K562 (cell line): ENCODE measurements around the gene NFIC. TPM values are rescaled to one million over a fixed set of nuclear protein-coding genes. Genes with fewer than 3 reads are reported as not detected.

ENCODE experiments used
- BRD9 ChIP-seq: fragments of 450-650 bp; IDR thresholded peaks from 2 replicates; pipeline ENCODE4 v1.6.1; 2018; ENCODE audit warnings: low read depth; ENCODE audit not compliant: partially characterized antibody
- COPS2 ChIP-seq: fragments of 450-650 bp; conservative IDR thresholded peaks from 2 replicates; pipeline ENCODE4 v1.6.1; 2016; ENCODE audit warnings: mild to moderate bottlenecking, moderate library complexity
- NR3C1 ChIP-seq: sonication (generic); formaldehyde crosslinking; IDR thresholded peaks from 2 replicates; pipeline ENCODE4 v1.8.1; 2022; ENCODE audit warnings: missing genetic modification reagents
- PRMT5 ChIP-seq: sonication (generic); formaldehyde crosslinking; IDR thresholded peaks from 2 replicates; pipeline ENCODE4 v1.5.0; 2020; ENCODE audit warnings: missing genetic modification reagents
- SMAD4 ChIP-seq: fragments of 250-450 bp; sonication (Bioruptor Pico); conservative IDR thresholded peaks from 2 replicates; pipeline ENCODE4 v1.8.0; 2021; ENCODE audit warnings: inconsistent platforms, mild to moderate bottlenecking, moderate library complexity
- SRSF7 ChIP-seq: fragments of 200-400 bp; formaldehyde crosslinking; optimal IDR thresholded peaks from 2 replicates; pipeline ENCODE3; 2017; ENCODE audit warnings: mild to moderate bottlenecking, low read depth, low read length
- polyA plus RNA-seq, 8 experiments: library from polyadenylated mRNA; depleted of rRNA in 4 of 8; stranded (reverse) in 5 of 8; unstranded in 3 of 8; fragments of >200 nt; fragmentation: Nextera tagmentation in 2 of 8; fragmentation: Illumina TruSeq in 1 of 8; extraction: Ambion mirVana in 2 of 8; extraction: Trizol in 1 of 8; gene quantifications; 2 replicates each; pipeline versions ENCODE4 v1.2.1 to v1.2.3, GENCODE V29; 2011 to 2014; ENCODE audit warnings: inconsistent platforms in 1 of 8, missing spikeins in 1 of 8
- total RNA-seq, 7 experiments: library from RNA; depleted of rRNA in 6 of 7; stranded (reverse); fragments of >200 nt in 6 of 7; fragmentation: Illumina TruSeq in 2 of 7; extraction: Trizol in 2 of 7; gene quantifications; 2 replicates each; pipeline versions ENCODE4 v1.2.1 to v1.2.3, GENCODE V29; 2011 to 2021; ENCODE audit warnings: low replicate concordance in 1 of 7
- TF ChIP-seq, protein P1 (sequence below), 2 experiments: fragments of 450-650 bp; formaldehyde crosslinking in 1 of 2; IDR thresholded peaks; 2 replicates each; pipeline versions ENCODE4 v1.4.0 to v1.6.1; 2014 to 2020; ENCODE audit warnings: mild to moderate bottlenecking in 2 of 2, borderline replicate concordance in 1 of 2, low read depth in 1 of 2
- TF ChIP-seq, protein P2 (sequence below): fragments of 450-650 bp; IDR thresholded peaks from 2 replicates; pipeline ENCODE4 v1.6.1; 2018; ENCODE audit not compliant: partially characterized antibody
- TF ChIP-seq, protein P3 (sequence below): fragments of 450-650 bp; IDR thresholded peaks from 2 replicates; pipeline ENCODE4 v1.6.1; 2017; ENCODE audit warnings: antibody characterized with exemption, mild to moderate bottlenecking

The NFIC gene
- total and polyA plus RNA-seq, 9 of the 15 experiments (the other 6 are each of a cell fraction or from before 2014, with no cell fraction given), result 0.71 to 62.1 (median 6.9) TPM

DNA sequence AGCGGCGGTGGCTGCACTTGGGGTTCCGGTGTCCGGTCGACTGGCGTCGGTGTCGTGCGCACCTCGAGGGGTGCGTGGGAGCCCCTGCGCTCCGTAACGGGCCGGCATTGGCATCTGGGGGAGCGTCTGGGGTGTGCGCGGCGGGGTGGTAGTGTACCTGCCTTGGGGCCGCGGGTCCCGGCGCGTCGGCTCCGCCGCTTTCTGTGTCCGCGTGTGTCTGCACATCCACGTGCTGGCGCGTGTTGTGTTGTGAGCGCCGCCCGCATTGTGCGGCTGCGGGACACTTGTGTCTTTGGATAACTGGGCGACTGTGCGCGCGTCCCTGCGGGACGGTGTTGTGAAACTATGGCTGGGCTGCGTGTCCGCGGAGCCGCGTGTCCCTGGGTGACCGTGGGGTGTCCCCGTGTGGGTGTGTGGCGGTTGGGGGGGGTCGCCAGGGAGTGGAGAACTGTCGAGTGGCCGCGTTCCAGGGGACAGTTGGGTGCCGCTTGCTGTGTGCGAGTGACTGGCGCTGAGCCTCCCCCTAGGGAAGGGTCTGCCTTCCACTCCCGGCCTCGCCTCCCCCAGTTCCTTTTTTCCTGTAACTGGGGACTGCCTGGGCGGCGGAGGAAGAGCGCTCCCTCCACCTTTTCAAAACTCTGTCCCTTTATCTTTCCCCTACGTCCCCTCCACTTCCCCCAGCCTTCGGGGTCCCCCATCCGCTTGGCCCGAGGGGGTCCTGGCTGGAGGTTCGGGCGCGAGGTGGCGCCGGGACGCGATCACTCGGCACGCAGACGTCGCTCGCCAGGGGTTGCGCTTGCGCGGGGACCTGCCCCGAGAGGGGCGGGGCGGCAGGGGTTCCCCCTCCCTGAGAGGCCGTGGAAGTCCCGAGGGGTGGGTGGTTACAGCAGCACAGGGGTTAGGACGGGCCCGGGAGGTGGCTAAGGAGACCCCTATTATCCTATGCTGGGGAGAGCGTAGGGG, 5.7 kb upstream of the NFIC start (continued):
- TF ChIP-seq, protein P1, sequence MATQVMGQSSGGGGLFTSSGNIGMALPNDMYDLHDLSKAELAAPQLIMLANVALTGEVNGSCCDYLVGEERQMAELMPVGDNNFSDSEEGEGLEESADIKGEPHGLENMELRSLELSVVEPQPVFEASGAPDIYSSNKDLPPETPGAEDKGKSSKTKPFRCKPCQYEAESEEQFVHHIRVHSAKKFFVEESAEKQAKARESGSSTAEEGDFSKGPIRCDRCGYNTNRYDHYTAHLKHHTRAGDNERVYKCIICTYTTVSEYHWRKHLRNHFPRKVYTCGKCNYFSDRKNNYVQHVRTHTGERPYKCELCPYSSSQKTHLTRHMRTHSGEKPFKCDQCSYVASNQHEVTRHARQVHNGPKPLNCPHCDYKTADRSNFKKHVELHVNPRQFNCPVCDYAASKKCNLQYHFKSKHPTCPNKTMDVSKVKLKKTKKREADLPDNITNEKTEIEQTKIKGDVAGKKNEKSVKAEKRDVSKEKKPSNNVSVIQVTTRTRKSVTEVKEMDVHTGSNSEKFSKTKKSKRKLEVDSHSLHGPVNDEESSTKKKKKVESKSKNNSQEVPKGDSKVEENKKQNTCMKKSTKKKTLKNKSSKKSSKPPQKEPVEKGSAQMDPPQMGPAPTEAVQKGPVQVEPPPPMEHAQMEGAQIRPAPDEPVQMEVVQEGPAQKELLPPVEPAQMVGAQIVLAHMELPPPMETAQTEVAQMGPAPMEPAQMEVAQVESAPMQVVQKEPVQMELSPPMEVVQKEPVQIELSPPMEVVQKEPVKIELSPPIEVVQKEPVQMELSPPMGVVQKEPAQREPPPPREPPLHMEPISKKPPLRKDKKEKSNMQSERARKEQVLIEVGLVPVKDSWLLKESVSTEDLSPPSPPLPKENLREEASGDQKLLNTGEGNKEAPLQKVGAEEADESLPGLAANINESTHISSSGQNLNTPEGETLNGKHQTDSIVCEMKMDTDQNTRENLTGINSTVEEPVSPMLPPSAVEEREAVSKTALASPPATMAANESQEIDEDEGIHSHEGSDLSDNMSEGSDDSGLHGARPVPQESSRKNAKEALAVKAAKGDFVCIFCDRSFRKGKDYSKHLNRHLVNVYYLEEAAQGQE (IDR thresholded peaks at IDR 0.05; ENCODE audit: borderline replicate concordance), result 0 out of 2 replicates have a peak, but pooled peaks have one; percentile 12
- TF ChIP-seq, protein P1 (CRISPR knock-in tag; IDR thresholded peaks at IDR 0.05; ENCODE audit: low read depth), result no peak
- TF ChIP-seq SMAD4 (CRISPR knock-in tag) (peak; percentile 74), PRMT5 (no peak), NR3C1 (CRISPR knock-in tag) (peak; percentile 70), SRSF7 (no peak), BRD9 (no peak), COPS2 (no peak)
- TF ChIP-seq, protein P2, sequence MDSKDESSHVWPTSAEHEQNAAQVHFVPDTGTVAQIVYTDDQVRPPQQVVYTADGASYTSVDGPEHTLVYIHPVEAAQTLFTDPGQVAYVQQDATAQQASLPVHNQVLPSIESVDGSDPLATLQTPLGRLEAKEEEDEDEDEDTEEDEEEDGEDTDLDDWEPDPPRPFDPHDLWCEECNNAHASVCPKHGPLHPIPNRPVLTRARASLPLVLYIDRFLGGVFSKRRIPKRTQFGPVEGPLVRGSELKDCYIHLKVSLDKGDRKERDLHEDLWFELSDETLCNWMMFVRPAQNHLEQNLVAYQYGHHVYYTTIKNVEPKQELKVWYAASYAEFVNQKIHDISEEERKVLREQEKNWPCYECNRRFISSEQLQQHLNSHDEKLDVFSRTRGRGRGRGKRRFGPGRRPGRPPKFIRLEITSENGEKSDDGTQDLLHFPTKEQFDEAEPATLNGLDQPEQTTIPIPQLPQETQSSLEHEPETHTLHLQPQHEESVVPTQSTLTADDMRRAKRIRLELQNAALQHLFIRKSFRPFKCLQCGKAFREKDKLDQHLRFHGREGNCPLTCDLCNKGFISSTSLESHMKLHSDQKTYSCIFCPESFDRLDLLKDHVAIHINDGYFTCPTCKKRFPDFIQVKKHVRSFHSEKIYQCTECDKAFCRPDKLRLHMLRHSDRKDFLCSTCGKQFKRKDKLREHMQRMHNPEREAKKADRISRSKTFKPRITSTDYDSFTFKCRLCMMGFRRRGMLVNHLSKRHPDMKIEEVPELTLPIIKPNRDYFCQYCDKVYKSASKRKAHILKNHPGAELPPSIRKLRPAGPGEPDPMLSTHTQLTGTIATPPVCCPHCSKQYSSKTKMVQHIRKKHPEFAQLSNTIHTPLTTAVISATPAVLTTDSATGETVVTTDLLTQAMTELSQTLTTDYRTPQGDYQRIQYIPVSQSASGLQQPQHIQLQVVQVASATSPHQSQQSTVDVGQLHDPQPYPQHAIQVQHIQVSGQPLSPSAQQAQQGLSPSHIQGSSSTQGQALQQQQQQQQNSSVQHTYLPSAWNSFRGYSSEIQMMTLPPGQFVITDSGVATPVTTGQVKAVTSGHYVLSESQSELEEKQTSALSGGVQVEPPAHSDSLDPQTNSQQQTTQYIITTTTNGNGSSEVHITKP, result no peak
- TF ChIP-seq, protein P3, sequence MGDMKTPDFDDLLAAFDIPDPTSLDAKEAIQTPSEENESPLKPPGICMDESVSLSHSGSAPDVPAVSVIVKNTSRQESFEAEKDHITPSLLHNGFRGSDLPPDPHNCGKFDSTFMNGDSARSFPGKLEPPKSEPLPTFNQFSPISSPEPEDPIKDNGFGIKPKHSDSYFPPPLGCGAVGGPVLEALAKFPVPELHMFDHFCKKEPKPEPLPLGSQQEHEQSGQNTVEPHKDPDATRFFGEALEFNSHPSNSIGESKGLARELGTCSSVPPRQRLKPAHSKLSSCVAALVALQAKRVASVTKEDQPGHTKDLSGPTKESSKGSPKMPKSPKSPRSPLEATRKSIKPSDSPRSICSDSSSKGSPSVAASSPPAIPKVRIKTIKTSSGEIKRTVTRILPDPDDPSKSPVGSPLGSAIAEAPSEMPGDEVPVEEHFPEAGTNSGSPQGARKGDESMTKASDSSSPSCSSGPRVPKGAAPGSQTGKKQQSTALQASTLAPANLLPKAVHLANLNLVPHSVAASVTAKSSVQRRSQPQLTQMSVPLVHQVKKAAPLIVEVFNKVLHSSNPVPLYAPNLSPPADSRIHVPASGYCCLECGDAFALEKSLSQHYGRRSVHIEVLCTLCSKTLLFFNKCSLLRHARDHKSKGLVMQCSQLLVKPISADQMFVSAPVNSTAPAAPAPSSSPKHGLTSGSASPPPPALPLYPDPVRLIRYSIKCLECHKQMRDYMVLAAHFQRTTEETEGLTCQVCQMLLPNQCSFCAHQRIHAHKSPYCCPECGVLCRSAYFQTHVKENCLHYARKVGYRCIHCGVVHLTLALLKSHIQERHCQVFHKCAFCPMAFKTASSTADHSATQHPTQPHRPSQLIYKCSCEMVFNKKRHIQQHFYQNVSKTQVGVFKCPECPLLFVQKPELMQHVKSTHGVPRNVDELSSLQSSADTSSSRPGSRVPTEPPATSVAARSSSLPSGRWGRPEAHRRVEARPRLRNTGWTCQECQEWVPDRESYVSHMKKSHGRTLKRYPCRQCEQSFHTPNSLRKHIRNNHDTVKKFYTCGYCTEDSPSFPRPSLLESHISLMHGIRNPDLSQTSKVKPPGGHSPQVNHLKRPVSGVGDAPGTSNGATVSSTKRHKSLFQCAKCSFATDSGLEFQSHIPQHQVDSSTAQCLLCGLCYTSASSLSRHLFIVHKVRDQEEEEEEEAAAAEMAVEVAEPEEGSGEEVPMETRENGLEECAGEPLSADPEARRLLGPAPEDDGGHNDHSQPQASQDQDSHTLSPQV, result peak; percentile 53
